Immature natural killer cell (primary cell): ENCODE results near the gene ELMOD3. TPM values are rescaled to one million over a fixed set of nuclear protein-coding genes. Genes with fewer than 3 reads are reported as not detected.
"Not testable (repeated sequence)": the region's sequence is repeated elsewhere in the genome, so short reads cannot be mapped to it uniquely, and the experiment has no call there.

Source experiments
- DNase-seq, 3 donors: peaks; one replicate each; pipeline ENCODE4 v3.0.0; 2022; ENCODE audit warnings: mixed read lengths in 1 of 3
- H3K27ac Mint-ChIP-seq, 6 donors: one replicate each; pipeline ENCODE4 v1.8.0; 2020; ENCODE audit warnings: mixed read lengths in 6 of 6, mild to moderate bottlenecking in 5 of 6, inconsistent platforms in 4 of 6, moderate library complexity in 3 of 6
- H3K27me3 Mint-ChIP-seq, 3 donors: one replicate each; pipeline ENCODE4 v1.8.0; 2020 to 2021; ENCODE audit warnings: low read depth in 3 of 3, mild to moderate bottlenecking in 3 of 3, mixed read lengths in 3 of 3, moderate library complexity in 3 of 3, inconsistent platforms in 1 of 3
- H3K36me3 Mint-ChIP-seq, 3 donors: one replicate each; pipeline ENCODE4 v1.8.0; 2020; ENCODE audit warnings: mixed read lengths in 3 of 3, inconsistent platforms in 2 of 3, mild to moderate bottlenecking in 2 of 3
- H3K4me1 Mint-ChIP-seq, 2 donors: one replicate each; pipeline ENCODE4 v1.8.0; 2020; ENCODE audit warnings: inconsistent platforms in 2 of 2, mild to moderate bottlenecking in 2 of 2, mixed read lengths in 2 of 2, moderate library complexity in 1 of 2
- H3K4me3 Mint-ChIP-seq, 5 donors: one replicate each; pipeline ENCODE4 v1.8.0; 2020; ENCODE audit warnings: mild to moderate bottlenecking in 5 of 5, mixed read lengths in 5 of 5, inconsistent platforms in 3 of 5, moderate library complexity in 3 of 5
- H3K9me3 Mint-ChIP-seq, 6 donors: one replicate each; pipeline ENCODE4 v1.8.0; 2020; ENCODE audit warnings: mild to moderate bottlenecking in 6 of 6, mixed read lengths in 6 of 6, inconsistent platforms in 4 of 6, moderate library complexity in 3 of 6
- polyA plus RNA-seq, 3 donors: library from polyadenylated mRNA; unstranded; fragments of 300-500 nt; fragmentation: Illumina TruSeq; gene quantifications; one replicate each; pipeline ENCODE4 v1.2.3, GENCODE V29; 2021

ELMOD3 gene
- polyA plus RNA-seq: 10 to 100 TPM; 10.9 to 17.7 (median 14.0) TPM

GRCh38 chr2:85354286-85355072 is at the start of gene ELMOD3, which contains the start of gene RETSAT:
Gene ELMOD3, plus strand, starts transcription at chr2:85354769. Its CDS starts 2,430 bp downstream, at chr2:85357199.
Gene RETSAT, minus strand, starts transcription at chr2:85354528. Its CDS starts 21 bp downstream, at chr2:85354507.
- peaks cover 18 to 32% (median 27%) of the 10 kb centered on the region in 3 donors for H3K36me3 Mint-ChIP-seq
- peak within 1 kb of the TSS; percentile 97 to 100 (median 99) for H3K27ac Mint-ChIP-seq
- H3K27me3 Mint-ChIP-seq: peaks cover 5 to 10% (median 8%) of the 10 kb centered on the region in 3 donors
- no peaks in the 10 kb centered on the region for H3K9me3 Mint-ChIP-seq
- H3K4me3 Mint-ChIP-seq: peak within 1 kb of the TSS; percentile 98 to 100 (median 100)
- peaks cover 50 to 66% of the 10 kb centered on the region in 2 donors for H3K4me1 Mint-ChIP-seq
- peak; percentile 98 for DNase-seq

- H3K27me3 Mint-ChIP-seq: peaks cover 3 to 11% (median 6%) of the 10 kb centered on the region in 3 donors
- H3K27ac Mint-ChIP-seq: peak overlapping the region in 2 of 6 donors; percentile 51 to 55
- H3K36me3 Mint-ChIP-seq: no peaks in the 10 kb centered on the region
- no peaks in the 10 kb centered on the region for H3K9me3 Mint-ChIP-seq
- peaks cover 37 to 44% of the 10 kb centered on the region in 2 donors for H3K4me1 Mint-ChIP-seq
- peak overlapping the region; percentile 57 to 78 (median 68) for H3K4me3 Mint-ChIP-seq
- DNase-seq: no peak
These were observed 47.1 kb upstream of the ELMOD3 start for GRCh38 chr2:85307527-85307897.

GRCh38 chr2:85308201-85308600 is 46.4 kb upstream of the ELMOD3 start:
- Mint-ChIP-seq H3K4me3 (peak overlapping the region in 2 of 5 donors; percentile 54 to 69), H3K4me1 (peaks cover 37 to 44% of the 10 kb centered on the region in 2 donors), H3K27ac (peak overlapping the region in 5 of 6 donors; percentile 30 to 91 (median 84)), H3K27me3 (peaks cover 2 to 9% (median 6%) of the 10 kb centered on the region in 3 donors), H3K36me3 (no peaks in the 10 kb centered on the region), H3K9me3 (no peaks in the 10 kb centered on the region)
- no peak for DNase-seq

GRCh38 chr2:85308896-85309555 is 45.5 kb upstream of the ELMOD3 start:
- H3K4me1 Mint-ChIP-seq: peaks cover 40 to 44% of the 10 kb centered on the region in 2 donors
- DNase-seq: no peak

GRCh38 chr2:85309699-85310321 is 44.8 kb upstream of the ELMOD3 start:
- H3K4me3 Mint-ChIP-seq: peak overlapping the region; percentile 69 to 84 (median 78)
- peak overlapping the region; percentile 77 to 93 (median 86) for H3K27ac Mint-ChIP-seq
- H3K4me1 Mint-ChIP-seq: peaks cover 40 to 49% of the 10 kb centered on the region in 2 donors

More at GRCh38 chr2:85308896-85309555, 45.5 kb upstream of the ELMOD3 start:
- Mint-ChIP-seq H3K36me3 (peaks cover 0 to 3% (median 0%) of the 10 kb centered on the region in 3 donors), H3K27me3 (peaks cover 4 to 8% (median 6%) of the 10 kb centered on the region in 3 donors), H3K27ac (peak overlapping the region; percentile 80 to 93 (median 86)), H3K9me3 (no peaks in the 10 kb centered on the region), H3K4me3 (peak overlapping the region; percentile 69 to 84 (median 78))

GRCh38 chr2:85310330-85310729 is 44.2 kb upstream of the ELMOD3 start:
- Mint-ChIP-seq H3K9me3 (no peaks in the 10 kb centered on the region), H3K27ac (peak overlapping the region; percentile 77 to 93 (median 86)), H3K27me3 (peaks cover 4 to 8% (median 8%) of the 10 kb centered on the region in 3 donors), H3K36me3 (peaks cover 0 to 6% (median 4%) of the 10 kb centered on the region in 3 donors), H3K4me3 (peak overlapping the region; percentile 69 to 84 (median 78)), H3K4me1 (peaks cover 40 to 49% of the 10 kb centered on the region in 2 donors)
- no peak for DNase-seq

More at GRCh38 chr2:85309699-85310321, 44.8 kb upstream of the ELMOD3 start:
- Mint-ChIP-seq H3K9me3 (no peaks in the 10 kb centered on the region), H3K27me3 (peaks cover 4 to 8% (median 8%) of the 10 kb centered on the region in 3 donors), H3K36me3 (peaks cover 0 to 6% (median 4%) of the 10 kb centered on the region in 3 donors)
- DNase-seq: peak; percentile 30 to 34 (median 32)

GRCh38 chr2:85312404-85312803 is 42.2 kb upstream of the ELMOD3 start:
- no peak for DNase-seq
- H3K27me3 Mint-ChIP-seq: peaks cover 4 to 6% (median 5%) of the 10 kb centered on the region in 3 donors
- H3K27ac Mint-ChIP-seq: peak overlapping the region in 3 of 6 donors; percentile 24 to 48 (median 35)
- H3K4me3 Mint-ChIP-seq: no peak overlapping the region
- peaks cover 0 to 21% (median 9%) of the 10 kb centered on the region in 3 donors for H3K36me3 Mint-ChIP-seq
- peaks cover 38 to 53% of the 10 kb centered on the region in 2 donors for H3K4me1 Mint-ChIP-seq
- H3K9me3 Mint-ChIP-seq: no peaks in the 10 kb centered on the region

- peaks cover 0 to 5% (median 2%) of the 10 kb centered on the region in 3 donors for H3K27me3 Mint-ChIP-seq
- no peak overlapping the region for H3K4me3 Mint-ChIP-seq
- H3K9me3 Mint-ChIP-seq: no peaks in the 10 kb centered on the region
- DNase-seq: no peak
- peaks cover 37 to 50% of the 10 kb centered on the region in 2 donors for H3K4me1 Mint-ChIP-seq
- peak overlapping the region in 1 of 6 donors; percentile 42 for H3K27ac Mint-ChIP-seq
- peaks cover 11 to 35% (median 14%) of the 10 kb centered on the region in 3 donors for H3K36me3 Mint-ChIP-seq
These were observed 39.7 kb upstream of the ELMOD3 start for GRCh38 chr2:85314884-85315242.

- H3K27me3 Mint-ChIP-seq, DNase-seq, H3K9me3 Mint-ChIP-seq, H3K4me3 Mint-ChIP-seq: not testable (repeated sequence)
- Mint-ChIP-seq H3K36me3 (peaks cover 17 to 44% (median 24%) of the 10 kb centered on the region in 3 donors), H3K27ac (peak overlapping the region in 2 of 6 donors; percentile 31 to 39), H3K4me1 (peaks cover 39 to 52% of the 10 kb centered on the region in 2 donors)
These were observed 38.6 kb upstream of the ELMOD3 start for GRCh38 chr2:85315921-85316320.

GRCh38 chr2:85318222-85319074 is 36.1 kb upstream of the ELMOD3 start:
- no peak for DNase-seq
- Mint-ChIP-seq H3K36me3 (peaks cover 26 to 65% (median 37%) of the 10 kb centered on the region in 3 donors), H3K9me3 (no peaks in the 10 kb centered on the region), H3K4me3 (peak overlapping the region; percentile 6 to 61 (median 24)), H3K27ac (peak overlapping the region in 5 of 6 donors; percentile 13 to 76 (median 73)), H3K4me1 (peaks cover 61 to 69% of the 10 kb centered on the region in 2 donors), H3K27me3 (peaks cover 2 to 3% (median 3%) of the 10 kb centered on the region in 3 donors)

GRCh38 chr2:85319796-85320195 is 34.8 kb upstream of the ELMOD3 start:
- peak overlapping the region in 3 of 5 donors; percentile 7 to 48 (median 11) for H3K4me3 Mint-ChIP-seq
- H3K36me3 Mint-ChIP-seq: peaks cover 30 to 68% (median 44%) of the 10 kb centered on the region in 3 donors
- no peaks in the 10 kb centered on the region for H3K9me3 Mint-ChIP-seq
- H3K27ac Mint-ChIP-seq: peak overlapping the region in 5 of 6 donors; percentile 47 to 88 (median 70)
- H3K27me3 Mint-ChIP-seq: peaks cover 0 to 3% (median 0%) of the 10 kb centered on the region in 3 donors
- no peak for DNase-seq
- H3K4me1 Mint-ChIP-seq: peaks cover 72 to 77% of the 10 kb centered on the region in 2 donors

GRCh38 chr2:85323351-85323987 is 31.1 kb upstream of the ELMOD3 start:
- peaks cover 40 to 69% (median 59%) of the 10 kb centered on the region in 3 donors for H3K36me3 Mint-ChIP-seq
- DNase-seq: no peak
- H3K4me1 Mint-ChIP-seq: peaks cover 89 to 92% of the 10 kb centered on the region in 2 donors
- H3K4me3 Mint-ChIP-seq: peak overlapping the region; percentile 66 to 98 (median 96)
- H3K27me3 Mint-ChIP-seq: peaks cover 5 to 23% (median 13%) of the 10 kb centered on the region in 3 donors
- no peaks in the 10 kb centered on the region for H3K9me3 Mint-ChIP-seq
- H3K27ac Mint-ChIP-seq: peak overlapping the region in 5 of 6 donors; percentile 24 to 100 (median 44)
